GM18498 (cell line): ENCODE measurements around the gene ARID5A.
"Not testable (repeated sequence)": the region's sequence is repeated elsewhere in the genome, so short reads cannot be mapped to it uniquely, and the experiment has no call there.

Experiments
- ATAC-seq: cut with Tn5 transposase; IDR thresholded peaks from one replicate; pipeline ENCODE4 v1.9.1; 2021; ENCODE audit warnings: mild to moderate bottlenecking, moderate library complexity; ENCODE audit not compliant: unreplicated experiment

Gene ARID5A

GRCh38 chr2:96536445-96537065, at the start of gene ARID5A:
ARID5A (plus strand) TSS chr2:96536752; CDS start chr2:96536827, 75 bp downstream.
- peak; percentile 61 for ATAC-seq

GRCh38 chr2:96489261-96489660, 47.3 kb upstream of the ARID5A start:
- ATAC-seq = no peak

GRCh38 chr2:96489663-96490062, 46.9 kb upstream of the ARID5A start:
- no peak for ATAC-seq

GRCh38 chr2:96491860-96492497, 44.6 kb upstream of the ARID5A start:
- ATAC-seq = no peak

- no peak for ATAC-seq
Measured at GRCh38 chr2:96493072-96493471, 43.5 kb upstream of the ARID5A start.

- ATAC-seq = no peak
Measured at GRCh38 chr2:96494188-96494587, 42.4 kb upstream of the ARID5A start.

- ATAC-seq = no peak
Measured at GRCh38 chr2:96495982-96496629, 40.4 kb upstream of the ARID5A start.

GRCh38 chr2:96498021-96498431, 38.5 kb upstream of the ARID5A start:
- no peak for ATAC-seq

GRCh38 chr2:96498611-96499010, 37.9 kb upstream of the ARID5A start:
- ATAC-seq = not testable (repeated sequence)

GRCh38 chr2:96499061-96499960, 37.2 kb upstream of the ARID5A start:
- ATAC-seq = no peak

GRCh38 chr2:96500385-96501066, 36.0 kb upstream of the ARID5A start:
- no peak for ATAC-seq

- ATAC-seq = no peak
Measured at GRCh38 chr2:96501471-96501874, 35.1 kb upstream of the ARID5A start.

- ATAC-seq = no peak
Measured at GRCh38 chr2:96501886-96502810, 34.4 kb upstream of the ARID5A start.

GRCh38 chr2:96502891-96503636, 33.5 kb upstream of the ARID5A start:
- no peak for ATAC-seq

GRCh38 chr2:96503637-96504243, 32.8 kb upstream of the ARID5A start:
- ATAC-seq = no peak

GRCh38 chr2:96505231-96505889, 31.2 kb upstream of the ARID5A start, which contains the start of gene NEURL3:
NEURL3 (minus strand) TSS chr2:96505357; CDS start chr2:96505286, 71 bp downstream.
- no peak for ATAC-seq

- no peak for ATAC-seq
Measured at GRCh38 chr2:96506016-96506906, 30.3 kb upstream of the ARID5A start.
